HepG2 (cell line): ENCODE results near the gene THOC7. TPM values are rescaled to one million over a fixed set of nuclear protein-coding genes. Genes with fewer than 3 reads are reported as not detected.
A peak's percentile ranks its signal among the peaks of the same experiment; 100 is the strongest.

Source experiments
- CBX1 ChIP-seq: IDR thresholded peaks from one replicate; pipeline ENCODE4 v1.6.1; 2016; ENCODE audit warnings: antibody characterized with exemption, low read depth
- EEA1 ChIP-seq: sonication (generic); formaldehyde crosslinking; IDR thresholded peaks from 2 replicates; pipeline ENCODE4 v1.5.1; 2020; ENCODE audit warnings: mild to moderate bottlenecking, missing genetic modification reagents, borderline replicate concordance
- LCORL ChIP-seq, 2 experiments: fragments of 450-650 bp in 1 of 2; sonication (generic) in 1 of 2; formaldehyde crosslinking in 1 of 2; IDR thresholded peaks; 2 replicates each; pipeline versions ENCODE4 v1.5.0 to v1.6.1; 2017 to 2020; ENCODE audit warnings: antibody characterized with exemption in 1 of 2, missing genetic modification reagents in 1 of 2
- MED8 ChIP-seq: sonication (generic); formaldehyde crosslinking; IDR thresholded peaks from 2 replicates; pipeline ENCODE4 v1.8.1; 2023; ENCODE audit warnings: mild to moderate bottlenecking, missing genetic modification reagents; ENCODE audit not compliant: insufficient replicate concordance
- MTF2 ChIP-seq: sonication (generic); formaldehyde crosslinking; IDR thresholded peaks from 2 replicates; pipeline ENCODE4 v1.5.0; 2020; ENCODE audit warnings: missing genetic modification reagents, borderline replicate concordance
- NR2F2 ChIP-seq: IDR thresholded peaks from 2 replicates; pipeline ENCODE4 v1.6.1; 2012; ENCODE audit warnings: low read depth, inconsistent platforms, borderline replicate concordance
- PLRG1 ChIP-seq: fragments of 450-650 bp; conservative IDR thresholded peaks from 2 replicates; pipeline ENCODE4 v1.6.1; 2016
- POLR2G ChIP-seq: fragments of 200-400 bp; formaldehyde crosslinking; IDR thresholded peaks from 2 replicates; pipeline ENCODE4 v1.6.1; 2018; ENCODE audit warnings: mild to moderate bottlenecking, low read depth, low read length, moderate library complexity
- RBFOX2 ChIP-seq: fragments of 200-400 bp; formaldehyde crosslinking; IDR thresholded peaks from 2 replicates; pipeline ENCODE4 v1.6.1; 2017; ENCODE audit warnings: low read depth, mild to moderate bottlenecking, low read length
- TFDP1 ChIP-seq: IDR thresholded peaks from 2 replicates; pipeline ENCODE4 v1.6.1; 2016; ENCODE audit warnings: missing compliant biosample characterization, missing genetic modification reagents, borderline replicate concordance
- U2AF1 ChIP-seq: fragments of 200-400 bp; formaldehyde crosslinking; optimal IDR thresholded peaks from 2 replicates; pipeline ENCODE3; 2017; ENCODE audit warnings: mild to moderate bottlenecking, low read depth, low read length
- ZNF274 ChIP-seq: sonication (generic); formaldehyde crosslinking; IDR thresholded peaks from 2 replicates; pipeline ENCODE4 v1.5.1; 2020; ENCODE audit warnings: mild to moderate bottlenecking, missing genetic modification reagents
- ZNF556 ChIP-seq: sonication (generic); formaldehyde crosslinking; IDR thresholded peaks from 2 replicates; pipeline ENCODE4 v1.4.0; 2020; ENCODE audit warnings: mild to moderate bottlenecking, missing genetic modification reagents, borderline replicate concordance
- ZNF562 ChIP-seq: sonication (generic); formaldehyde crosslinking; IDR thresholded peaks from 2 replicates; pipeline ENCODE4 v1.8.0; 2022; ENCODE audit warnings: missing genetic modification reagents, borderline replicate concordance
- ZNF605 ChIP-seq: sonication (generic); formaldehyde crosslinking; IDR thresholded peaks from 2 replicates; pipeline ENCODE4 v1.8.0; 2022; ENCODE audit warnings: mild to moderate bottlenecking, missing genetic modification reagents
- ZNF615 ChIP-seq: sonication (generic); formaldehyde crosslinking; IDR thresholded peaks from 2 replicates; pipeline ENCODE4 v1.5.0; 2020; ENCODE audit warnings: mild to moderate bottlenecking, missing genetic modification reagents, borderline replicate concordance
- polyA plus RNA-seq, 8 experiments: library from polyadenylated mRNA; depleted of rRNA in 3 of 8; stranded (reverse) in 7 of 8; unstranded in 1 of 8; fragments of >200 nt; fragmentation: Illumina TruSeq in 4 of 8; extraction: Trizol in 4 of 8; gene quantifications; 2 replicates each; pipeline versions ENCODE4 v1.2.1 to v1.2.3, GENCODE V29; 2011 to 2016; ENCODE audit warnings: low read depth in 4 of 8, missing spikeins in 1 of 8, mixed read lengths in 1 of 8; ENCODE audit not compliant: insufficient read depth in 1 of 8
- total RNA-seq, 5 experiments: library from RNA; depleted of rRNA; stranded (reverse); fragments of >200 nt; fragmentation: Illumina TruSeq; extraction: Trizol; gene quantifications; 2 replicates each; pipeline ENCODE4 v1.2.3, GENCODE V29; 2016; ENCODE audit warnings: low read depth in 1 of 5
- TF ChIP-seq, protein P1 (sequence below): conservative IDR thresholded peaks from 2 replicates; pipeline ENCODE4 v1.6.1; 2018; ENCODE audit warnings: missing genetic modification reagents
- TF ChIP-seq, protein P2 (sequence below): IDR thresholded peaks from 2 replicates; pipeline ENCODE4 v1.6.1; 2016; ENCODE audit warnings: mild to moderate bottlenecking, missing biosample characterization, missing genetic modification reagents
- TF ChIP-seq, protein P3 (sequence below): sonication (generic); formaldehyde crosslinking; IDR thresholded peaks from 2 replicates; pipeline ENCODE4 v1.4.0; 2020; ENCODE audit warnings: mild to moderate bottlenecking, missing genetic modification reagents
- TF ChIP-seq, protein P4 (sequence below): sonication (generic); formaldehyde crosslinking; IDR thresholded peaks from 2 replicates; pipeline ENCODE4 v1.4.0; 2020; ENCODE audit warnings: missing genetic modification reagents, borderline replicate concordance

Gene THOC7
- total and polyA plus RNA-seq, 2 of the 13 experiments (the other 11 are each of a cell fraction or from before 2014, with no cell fraction given), result 32.8 to 63.5 TPM

DNA sequence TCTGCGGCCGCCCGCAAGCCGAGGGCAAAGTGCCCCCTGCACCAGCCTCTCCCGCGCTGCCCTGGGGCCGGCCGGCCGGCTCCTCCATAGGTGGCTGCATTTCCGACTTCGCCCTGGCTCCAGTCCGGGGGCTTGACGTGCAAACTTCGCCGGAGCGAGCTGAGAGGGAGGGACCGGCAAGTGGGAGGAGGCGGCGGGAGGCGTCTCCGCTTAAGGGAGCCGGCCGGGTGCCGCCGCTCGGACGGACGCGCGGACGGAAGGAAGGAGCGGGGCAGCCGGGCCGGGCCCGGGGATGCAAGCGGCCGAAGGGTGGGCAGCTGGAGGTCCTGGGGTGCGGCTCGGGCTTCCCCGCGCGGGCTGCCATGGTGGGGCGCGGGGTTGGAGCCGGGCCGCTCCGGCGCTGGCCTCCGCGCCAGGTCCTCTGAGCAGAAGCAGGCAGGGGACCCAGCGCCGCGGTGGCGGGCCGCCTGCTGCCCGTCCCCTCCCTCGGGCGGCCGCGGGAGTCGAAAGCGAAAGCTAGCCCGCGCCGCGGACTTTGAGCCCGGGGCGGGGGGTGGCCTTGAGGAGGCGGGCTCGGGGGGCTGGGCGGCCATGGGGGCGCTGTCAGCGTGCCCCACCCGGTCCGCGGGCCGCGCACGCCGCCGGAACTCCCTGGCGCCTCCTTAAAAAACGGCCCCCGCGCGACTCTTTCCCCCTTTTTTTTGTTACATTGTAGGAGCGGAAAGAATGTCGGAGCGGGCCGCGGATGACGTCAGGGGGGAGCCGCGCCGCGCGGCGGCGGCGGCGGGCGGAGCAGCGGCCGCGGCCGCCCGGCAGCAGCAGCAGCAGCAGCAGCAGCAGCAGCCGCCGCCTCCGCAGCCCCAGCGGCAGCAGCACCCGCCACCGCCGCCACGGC, 48.5 kb upstream of the THOC7 start, which contains the start of gene SCAANT1 (continued):
- TF ChIP-seq, protein P1, sequence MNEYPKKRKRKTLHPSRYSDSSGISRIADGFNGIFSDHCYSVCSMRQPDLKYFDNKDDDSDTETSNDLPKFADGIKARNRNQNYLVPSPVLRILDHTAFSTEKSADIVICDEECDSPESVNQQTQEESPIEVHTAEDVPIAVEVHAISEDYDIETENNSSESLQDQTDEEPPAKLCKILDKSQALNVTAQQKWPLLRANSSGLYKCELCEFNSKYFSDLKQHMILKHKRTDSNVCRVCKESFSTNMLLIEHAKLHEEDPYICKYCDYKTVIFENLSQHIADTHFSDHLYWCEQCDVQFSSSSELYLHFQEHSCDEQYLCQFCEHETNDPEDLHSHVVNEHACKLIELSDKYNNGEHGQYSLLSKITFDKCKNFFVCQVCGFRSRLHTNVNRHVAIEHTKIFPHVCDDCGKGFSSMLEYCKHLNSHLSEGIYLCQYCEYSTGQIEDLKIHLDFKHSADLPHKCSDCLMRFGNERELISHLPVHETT (CRISPR knock-in tag), result no peak; the same call in none of the 2 replicates
- TF ChIP-seq, protein P2, sequence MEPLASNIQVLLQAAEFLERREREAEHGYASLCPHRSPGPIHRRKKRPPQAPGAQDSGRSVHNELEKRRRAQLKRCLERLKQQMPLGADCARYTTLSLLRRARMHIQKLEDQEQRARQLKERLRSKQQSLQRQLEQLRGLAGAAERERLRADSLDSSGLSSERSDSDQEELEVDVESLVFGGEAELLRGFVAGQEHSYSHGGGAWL (CRISPR knock-in tag), result no peak; the same call in 1 of the 2 replicates
- TF ChIP-seq, protein P3, sequence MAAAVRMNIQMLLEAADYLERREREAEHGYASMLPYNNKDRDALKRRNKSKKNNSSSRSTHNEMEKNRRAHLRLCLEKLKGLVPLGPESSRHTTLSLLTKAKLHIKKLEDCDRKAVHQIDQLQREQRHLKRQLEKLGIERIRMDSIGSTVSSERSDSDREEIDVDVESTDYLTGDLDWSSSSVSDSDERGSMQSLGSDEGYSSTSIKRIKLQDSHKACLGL (CRISPR knock-in tag), result no peak; the same call in 1 of the 2 replicates
- TF ChIP-seq NR2F2 (no peak), EEA1 (CRISPR knock-in tag) (no peak), PLRG1 (no peak), POLR2G (peak; percentile 70), MED8 (no peak), RBFOX2 (peak; percentile 90), ZNF605 (CRISPR knock-in tag) (0 out of 2 replicates have a peak, but pooled peaks have one; percentile 17), LCORL (IDR thresholded peaks at IDR 0.05) (no peak), LCORL (CRISPR knock-in tag; IDR thresholded peaks at IDR 0.05) (no peak), ZNF615 (no peak), U2AF1 (no peak), TFDP1 (CRISPR knock-in tag) (no peak; the same call in 1 of the 2 replicates), ZNF562 (CRISPR knock-in tag) (no peak), CBX1 (no peak), ZNF556 (peak; percentile 84; the same call in 1 of the 2 replicates), MTF2 (no peak), ZNF274 (peak; percentile 58; the same call in 1 of the 2 replicates)
- TF ChIP-seq, protein P4, sequence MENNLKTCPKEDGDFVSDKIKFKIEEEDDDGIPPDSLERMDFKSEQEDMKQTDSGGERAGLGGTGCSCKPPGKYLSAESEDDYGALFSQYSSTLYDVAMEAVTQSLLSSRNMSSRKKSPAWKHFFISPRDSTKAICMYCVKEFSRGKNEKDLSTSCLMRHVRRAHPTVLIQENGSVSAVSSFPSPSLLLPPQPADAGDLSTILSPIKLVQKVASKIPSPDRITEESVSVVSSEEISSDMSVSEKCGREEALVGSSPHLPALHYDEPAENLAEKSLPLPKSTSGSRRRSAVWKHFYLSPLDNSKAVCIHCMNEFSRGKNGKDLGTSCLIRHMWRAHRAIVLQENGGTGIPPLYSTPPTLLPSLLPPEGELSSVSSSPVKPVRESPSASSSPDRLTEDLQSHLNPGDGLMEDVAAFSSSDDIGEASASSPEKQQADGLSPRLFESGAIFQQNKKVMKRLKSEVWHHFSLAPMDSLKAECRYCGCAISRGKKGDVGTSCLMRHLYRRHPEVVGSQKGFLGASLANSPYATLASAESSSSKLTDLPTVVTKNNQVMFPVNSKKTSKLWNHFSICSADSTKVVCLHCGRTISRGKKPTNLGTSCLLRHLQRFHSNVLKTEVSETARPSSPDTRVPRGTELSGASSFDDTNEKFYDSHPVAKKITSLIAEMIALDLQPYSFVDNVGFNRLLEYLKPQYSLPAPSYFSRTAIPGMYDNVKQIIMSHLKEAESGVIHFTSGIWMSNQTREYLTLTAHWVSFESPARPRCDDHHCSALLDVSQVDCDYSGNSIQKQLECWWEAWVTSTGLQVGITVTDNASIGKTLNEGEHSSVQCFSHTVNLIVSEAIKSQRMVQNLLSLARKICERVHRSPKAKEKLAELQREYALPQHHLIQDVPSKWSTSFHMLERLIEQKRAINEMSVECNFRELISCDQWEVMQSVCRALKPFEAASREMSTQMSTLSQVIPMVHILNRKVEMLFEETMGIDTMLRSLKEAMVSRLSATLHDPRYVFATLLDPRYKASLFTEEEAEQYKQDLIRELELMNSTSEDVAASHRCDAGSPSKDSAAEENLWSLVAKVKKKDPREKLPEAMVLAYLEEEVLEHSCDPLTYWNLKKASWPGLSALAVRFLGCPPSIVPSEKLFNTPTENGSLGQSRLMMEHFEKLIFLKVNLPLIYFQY, result no peak
